GM20000 (cell line): ENCODE results near the gene CAMSAP3.

Experiments
- DNase-seq: peaks from one replicate; pipeline ENCODE4 v3.0.0; 2012; ENCODE audit warnings: low spot score
- TF ChIP-seq, protein P1 (sequence below): IDR thresholded peaks from 2 replicates; pipeline ENCODE4 v1.5.1; 2012; ENCODE audit warnings: mild to moderate bottlenecking, control low read depth; ENCODE audit errors: extremely low read depth, missing control alignments

The CAMSAP3 gene

DNA sequence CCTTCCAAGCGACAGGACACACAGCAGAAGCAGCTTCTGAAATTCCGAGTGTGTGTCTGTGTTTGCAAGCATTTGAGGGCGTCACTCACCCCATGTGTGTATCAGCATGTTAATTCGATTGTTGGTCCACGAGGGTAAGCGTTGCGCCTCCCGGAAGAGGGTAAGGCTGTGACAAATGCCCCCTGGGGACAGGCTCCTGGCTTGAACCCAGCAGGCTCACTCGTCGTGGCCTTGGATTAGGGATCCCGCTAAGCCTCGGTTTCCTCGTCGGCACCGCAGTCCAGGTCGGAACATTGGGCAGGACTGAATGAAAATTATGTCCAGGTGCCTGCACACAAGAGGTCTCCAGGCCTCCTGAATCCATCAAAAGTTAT, 40.6 kb downstream of the CAMSAP3 start:
- no peak for DNase-seq
- TF ChIP-seq, protein P1, sequence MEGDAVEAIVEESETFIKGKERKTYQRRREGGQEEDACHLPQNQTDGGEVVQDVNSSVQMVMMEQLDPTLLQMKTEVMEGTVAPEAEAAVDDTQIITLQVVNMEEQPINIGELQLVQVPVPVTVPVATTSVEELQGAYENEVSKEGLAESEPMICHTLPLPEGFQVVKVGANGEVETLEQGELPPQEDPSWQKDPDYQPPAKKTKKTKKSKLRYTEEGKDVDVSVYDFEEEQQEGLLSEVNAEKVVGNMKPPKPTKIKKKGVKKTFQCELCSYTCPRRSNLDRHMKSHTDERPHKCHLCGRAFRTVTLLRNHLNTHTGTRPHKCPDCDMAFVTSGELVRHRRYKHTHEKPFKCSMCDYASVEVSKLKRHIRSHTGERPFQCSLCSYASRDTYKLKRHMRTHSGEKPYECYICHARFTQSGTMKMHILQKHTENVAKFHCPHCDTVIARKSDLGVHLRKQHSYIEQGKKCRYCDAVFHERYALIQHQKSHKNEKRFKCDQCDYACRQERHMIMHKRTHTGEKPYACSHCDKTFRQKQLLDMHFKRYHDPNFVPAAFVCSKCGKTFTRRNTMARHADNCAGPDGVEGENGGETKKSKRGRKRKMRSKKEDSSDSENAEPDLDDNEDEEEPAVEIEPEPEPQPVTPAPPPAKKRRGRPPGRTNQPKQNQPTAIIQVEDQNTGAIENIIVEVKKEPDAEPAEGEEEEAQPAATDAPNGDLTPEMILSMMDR, result no peak

DNA sequence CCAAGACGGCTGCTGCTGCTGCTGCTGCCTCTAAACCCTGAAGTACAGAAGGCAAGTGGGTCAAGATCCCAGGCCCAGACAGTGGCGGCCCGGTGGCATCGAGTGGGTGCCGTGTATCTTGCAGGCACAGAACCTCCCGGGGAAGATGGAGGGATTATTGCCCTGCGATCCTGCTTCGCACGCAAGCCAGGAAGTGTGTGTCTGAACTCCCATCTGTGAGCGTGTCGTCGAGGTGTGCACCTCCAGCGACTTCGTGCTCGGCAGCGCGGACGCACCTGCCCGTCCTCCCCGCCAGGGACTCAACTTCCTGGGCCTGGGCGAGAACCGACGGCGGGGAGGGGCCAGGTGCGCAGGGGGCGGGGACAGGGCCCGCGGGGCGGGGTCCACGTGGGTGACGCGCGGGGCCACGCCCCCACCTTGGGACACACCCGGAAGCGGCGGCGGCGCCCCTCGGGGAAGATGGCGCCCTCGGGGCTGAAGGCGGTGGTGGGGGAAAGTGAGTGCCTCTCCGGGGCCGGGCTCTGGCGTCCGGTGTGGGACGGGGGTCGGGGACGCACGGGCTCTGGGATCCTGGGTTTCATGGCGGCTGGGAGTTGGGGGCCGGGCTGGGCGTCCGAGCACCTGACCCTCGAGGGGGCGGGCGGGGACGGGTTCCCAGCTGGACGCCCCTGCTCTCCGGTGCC, 41.2 kb downstream of the CAMSAP3 start, which contains the start of gene STXBP2:
STXBP2 (plus strand) TSS at position 420 of the 683 bp plus-strand sequence; CDS start at position 460, 40 bp downstream.
- TF ChIP-seq, protein P1, result no peak
- DNase-seq, result peak; percentile 99

DNA sequence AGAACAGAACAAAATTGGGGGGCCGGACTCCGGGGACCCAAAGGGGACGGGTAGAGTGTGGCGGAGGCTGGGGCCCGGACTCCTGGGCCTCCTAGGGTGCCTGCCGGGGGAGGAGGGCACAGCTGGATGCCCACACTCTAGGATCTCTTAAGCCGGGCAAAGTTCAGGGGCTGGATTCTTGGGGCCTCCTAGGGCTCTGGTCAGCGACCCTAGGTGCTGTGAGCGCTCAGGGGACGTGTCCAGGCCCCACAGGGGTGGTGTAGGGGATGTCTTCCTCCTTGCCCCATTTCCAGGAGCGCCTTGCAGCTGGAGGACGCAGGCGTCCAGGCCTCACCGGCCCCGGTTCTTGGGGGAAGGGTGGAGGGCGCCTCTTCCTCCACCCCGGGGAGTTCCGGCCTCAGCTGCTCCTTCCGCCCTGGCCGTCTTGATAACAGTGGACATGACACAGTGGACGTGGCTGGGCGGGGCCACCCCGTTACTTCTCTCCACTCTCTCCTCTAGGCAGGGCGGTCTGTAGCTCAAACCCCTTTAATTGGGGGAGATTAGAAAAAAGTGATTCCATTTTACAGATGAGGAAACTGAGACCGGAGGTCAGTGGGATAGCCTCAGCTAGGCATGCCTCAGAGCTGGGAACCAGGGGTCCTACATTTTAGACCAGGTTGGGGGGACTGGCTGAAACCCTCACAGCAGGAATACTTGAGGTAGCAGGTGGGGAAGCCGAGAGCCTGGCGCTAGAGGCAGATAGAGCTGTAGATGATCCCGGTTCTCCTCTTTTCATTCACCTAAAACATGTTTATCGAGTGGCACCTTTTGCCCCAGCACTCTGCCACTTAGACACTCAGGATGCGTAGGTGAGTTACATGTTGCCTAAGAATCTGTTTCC, 42.0 kb downstream of the CAMSAP3 start:
- TF ChIP-seq, protein P1, result no peak
- no peak for DNase-seq

DNA sequence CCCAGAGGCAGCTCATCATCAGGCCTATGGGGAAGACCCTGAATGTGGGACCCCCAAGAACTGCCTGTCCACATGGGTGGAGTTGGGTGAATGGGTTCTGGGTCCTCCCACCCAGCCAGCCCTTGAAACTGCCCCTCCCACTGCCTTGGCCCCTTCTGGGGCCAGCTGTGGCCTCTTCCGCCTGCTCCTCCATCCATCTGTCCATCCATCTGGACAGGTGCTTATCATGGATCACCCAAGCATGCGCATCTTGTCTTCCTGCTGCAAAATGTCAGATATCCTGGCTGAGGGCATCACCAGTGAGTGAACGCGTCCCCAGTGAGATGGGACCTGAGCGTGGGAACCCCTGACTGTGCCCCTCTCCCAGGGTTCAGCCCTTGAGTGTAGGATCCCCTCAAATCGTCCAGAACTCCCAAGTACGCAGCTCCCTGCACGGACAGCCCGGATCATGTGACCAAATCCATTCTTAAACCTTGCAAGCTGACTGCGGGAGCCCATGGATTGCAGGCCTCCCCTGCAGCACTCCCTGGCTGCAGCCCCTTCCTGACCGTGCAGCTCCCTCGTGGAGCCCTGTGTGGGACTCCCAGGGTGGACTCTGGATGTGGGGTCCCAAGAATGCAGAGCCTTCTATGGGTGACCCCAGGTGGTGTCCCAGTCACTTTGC, 43.3 kb downstream of the CAMSAP3 start:
- TF ChIP-seq, protein P1, result no peak
- DNase-seq, result no peak

DNA sequence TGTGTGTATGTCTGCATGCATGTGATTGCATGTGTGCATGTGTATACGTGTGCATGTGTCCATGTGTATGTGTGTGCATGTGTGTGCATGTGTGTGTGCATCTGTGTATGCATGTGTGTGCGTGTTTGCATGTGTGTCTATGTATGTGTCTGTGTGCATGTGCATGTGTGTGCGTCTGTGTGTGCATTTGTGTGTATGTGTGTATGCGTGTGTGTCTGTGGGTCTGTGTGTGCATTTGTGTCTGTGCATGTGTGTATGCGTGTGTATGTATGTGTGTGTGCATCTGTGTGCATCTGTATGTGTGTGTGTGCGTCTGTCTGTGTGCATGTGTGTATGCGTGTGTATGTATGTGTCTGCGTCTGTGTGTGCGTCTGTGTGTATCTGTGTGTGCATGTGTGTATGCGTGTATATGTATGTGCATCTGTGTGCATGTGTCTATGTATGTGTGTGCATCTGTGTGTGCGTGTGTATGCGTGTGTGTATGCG, 44.2 kb downstream of the CAMSAP3 start:
- no peak for DNase-seq
- TF ChIP-seq, protein P1, result no peak

DNA sequence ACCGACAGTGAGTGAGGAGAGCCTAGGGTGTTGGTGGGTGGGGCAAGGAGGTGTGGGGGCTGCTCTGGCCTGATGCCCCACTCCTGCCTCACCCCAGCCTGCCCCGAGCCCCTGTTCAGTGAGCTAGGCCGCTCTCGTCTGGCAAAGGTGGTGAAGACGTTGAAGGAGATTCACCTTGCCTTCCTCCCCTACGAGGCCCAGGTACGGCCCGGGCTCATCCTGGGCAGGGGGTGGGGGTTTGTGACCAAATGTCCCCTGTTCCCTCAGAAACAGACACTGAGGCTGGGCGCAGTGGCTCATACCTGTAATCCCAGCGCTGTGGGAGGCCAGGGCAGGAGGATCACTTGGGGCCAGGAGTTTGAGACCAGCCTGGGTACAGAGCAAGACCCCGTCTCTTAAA, 45.1 kb downstream of the CAMSAP3 start:
- TF ChIP-seq, protein P1, result no peak
- DNase-seq, result no peak
